ENCODE measurements around the gene LRRC23. TPM values are rescaled to one million over a fixed set of nuclear protein-coding genes. Genes with fewer than 3 reads are reported as not detected.
A peak's percentile ranks its signal among the peaks of the same experiment; 100 is the strongest.
"Not testable (repeated sequence)": the region's sequence is repeated elsewhere in the genome, so short reads cannot be mapped to it uniquely, and the experiment has no call there.

The LRRC23 gene
- total RNA-seq, 1 experiment from 2014 or later = 5.4 TPM

DNA sequence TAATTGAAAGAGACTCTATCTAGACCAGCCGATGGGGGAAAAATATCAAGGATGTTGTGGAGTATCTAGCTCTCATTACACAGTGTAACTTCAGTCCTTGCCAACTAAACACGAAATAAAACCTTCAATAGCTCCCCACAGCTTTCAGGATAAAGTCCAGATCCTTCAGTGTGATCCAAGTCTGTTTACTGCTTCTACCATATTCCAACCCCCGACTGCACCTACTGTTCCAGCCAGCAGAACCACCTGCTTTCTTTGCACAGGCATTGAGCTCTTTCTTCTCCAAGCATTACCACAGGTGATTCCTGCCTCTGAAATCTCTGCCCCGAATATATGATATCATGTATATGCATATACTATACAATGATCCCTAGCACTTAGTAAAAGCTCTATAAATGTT, 2.2 kb upstream of the LRRC23 start:
- DNase-seq (ENCODE audit: low read depth) = no peak

DNA sequence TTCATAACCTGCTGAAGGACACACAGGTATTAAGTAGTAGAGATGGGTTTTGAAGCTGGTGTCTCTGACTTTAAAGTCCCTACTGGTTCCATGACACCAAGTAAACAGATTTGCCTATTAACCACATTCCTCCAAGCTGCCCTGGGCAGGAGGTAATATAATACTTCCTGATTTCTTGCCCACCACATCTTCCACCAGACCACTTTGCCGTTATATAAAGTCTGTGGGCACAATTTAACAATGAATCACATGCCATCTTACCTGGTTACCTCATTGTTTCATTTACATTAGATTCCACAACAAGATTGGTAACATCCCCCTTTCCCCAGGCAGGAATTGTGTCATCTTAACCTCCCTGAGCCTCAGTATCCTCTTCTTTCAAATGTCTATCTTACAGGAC, 900 bp upstream of the LRRC23 start:
- DNase-seq (ENCODE audit: low read depth) = no peak

DNA sequence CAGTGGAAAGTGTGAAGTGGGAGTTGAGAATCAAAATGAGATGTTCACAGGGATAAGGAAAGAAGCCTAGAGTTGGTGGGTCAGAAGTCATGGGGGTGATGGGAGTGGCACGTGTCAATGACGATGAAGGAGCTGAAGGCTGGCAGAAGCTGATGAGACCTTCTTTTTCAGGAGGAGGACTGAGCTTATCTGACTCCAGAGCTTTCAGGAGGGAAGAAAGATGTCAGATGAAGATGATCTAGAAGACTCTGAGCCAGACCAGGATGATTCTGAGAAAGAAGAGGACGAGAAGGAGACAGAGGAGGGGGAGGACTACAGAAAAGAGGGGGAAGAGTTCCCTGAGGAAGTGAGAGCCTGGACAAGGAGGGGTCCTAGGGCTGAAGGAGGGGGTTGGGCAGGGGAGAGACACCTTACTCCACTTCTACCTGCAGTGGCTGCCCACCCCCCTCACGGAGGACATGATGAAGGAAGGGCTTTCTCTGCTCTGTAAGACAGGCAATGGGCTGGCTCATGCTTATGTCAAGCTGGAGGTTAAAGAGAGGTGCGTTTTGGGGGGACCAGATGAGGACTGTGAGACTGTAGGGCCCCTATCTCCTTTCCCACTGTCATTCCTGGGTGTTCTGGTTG, 905 bp downstream of the LRRC23 start:
- no peak for DNase-seq (ENCODE audit: low read depth)

DNA sequence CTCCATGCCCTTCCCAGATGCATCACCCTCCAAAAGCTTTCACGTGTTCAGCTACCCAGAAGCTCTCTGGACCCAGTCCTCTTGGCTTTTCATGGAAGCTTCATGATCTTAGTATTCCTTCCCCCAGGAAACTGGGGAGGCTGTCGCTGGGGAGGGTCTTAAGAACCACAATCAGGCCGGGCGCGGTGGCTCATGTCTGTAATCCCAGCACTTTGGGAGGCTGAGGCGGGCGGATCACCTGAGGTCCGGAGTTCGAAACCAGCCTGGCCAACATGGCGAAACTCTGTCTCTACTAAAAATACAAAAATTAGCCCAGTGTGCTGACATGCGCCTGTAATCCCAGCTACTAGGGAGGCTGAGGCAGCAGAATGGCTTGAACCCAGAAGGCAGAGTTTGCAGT, 3.5 kb downstream of the LRRC23 start:
- DNase-seq (ENCODE audit: low read depth) = not testable (repeated sequence)

DNA sequence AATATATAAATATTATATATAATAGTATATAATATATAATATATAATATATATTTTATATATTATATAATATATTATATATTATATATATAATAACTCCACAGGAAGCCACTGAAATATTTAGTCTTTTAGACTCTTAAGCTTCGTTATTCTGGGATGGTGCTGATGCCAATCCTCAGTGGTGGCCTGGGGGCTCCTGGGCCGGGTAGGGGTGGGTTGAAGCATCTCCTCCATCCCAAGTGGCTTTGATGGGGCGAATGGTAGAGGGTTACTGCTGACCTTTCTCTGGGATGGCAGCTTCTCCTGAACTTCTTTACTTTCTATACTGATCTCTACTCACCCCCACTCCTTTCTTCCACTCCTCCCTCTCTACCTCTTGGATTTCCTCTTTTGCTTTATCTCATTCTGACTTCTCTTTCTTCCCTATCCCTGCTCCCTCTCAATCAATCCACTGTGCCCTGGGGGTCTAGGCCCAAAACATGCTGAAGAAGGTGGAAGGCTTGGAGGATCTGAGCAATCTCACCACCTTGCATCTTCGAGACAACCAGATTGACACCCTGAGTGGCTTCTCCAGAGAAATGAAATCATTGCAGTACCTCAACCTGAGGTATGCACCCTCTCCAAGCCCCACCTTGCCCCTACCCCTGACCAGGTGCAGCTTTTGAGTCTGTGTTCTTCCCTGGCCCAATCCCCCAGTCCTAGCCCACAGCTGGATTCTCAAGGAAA, 5.0 kb downstream of the LRRC23 start:
- no peak for DNase-seq (ENCODE audit: low read depth)

DNA sequence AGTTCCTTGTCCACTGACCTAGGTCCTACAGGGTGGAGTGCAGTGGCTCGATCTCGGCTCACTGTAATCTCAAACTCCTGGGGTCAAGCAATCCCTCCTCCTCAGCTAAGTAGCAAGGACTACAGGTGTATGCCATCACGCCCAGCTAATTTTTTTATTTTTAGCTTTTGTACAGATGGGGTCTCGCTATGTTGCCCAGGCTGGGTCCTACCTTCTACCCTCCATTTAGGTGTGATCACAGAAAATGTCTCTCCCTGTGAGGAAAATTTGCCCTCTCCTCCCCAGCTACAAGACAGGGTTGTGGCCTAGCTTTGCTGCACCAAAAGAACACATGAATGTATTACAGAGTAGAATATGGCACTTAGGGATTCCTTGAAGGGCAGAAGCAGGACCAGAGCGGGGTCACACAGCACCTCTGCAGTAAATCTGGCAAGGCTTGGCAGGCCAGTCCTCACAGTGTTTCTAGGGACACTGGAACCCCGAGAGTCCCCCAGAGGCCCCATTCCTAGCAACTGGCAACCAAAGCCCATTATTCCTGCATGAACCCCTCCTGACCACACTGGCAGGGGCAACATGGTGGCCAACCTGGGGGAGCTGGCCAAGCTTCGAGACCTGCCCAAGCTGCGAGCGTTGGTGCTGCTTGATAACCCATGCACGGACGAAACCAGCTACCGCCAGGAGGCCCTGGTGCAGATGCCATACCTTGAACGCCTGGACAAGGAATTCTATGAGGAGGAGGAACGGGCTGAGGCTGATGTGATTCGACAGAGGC, 7.7 kb downstream of the LRRC23 start:
- no peak for DNase-seq (ENCODE audit: low read depth)

DNA sequence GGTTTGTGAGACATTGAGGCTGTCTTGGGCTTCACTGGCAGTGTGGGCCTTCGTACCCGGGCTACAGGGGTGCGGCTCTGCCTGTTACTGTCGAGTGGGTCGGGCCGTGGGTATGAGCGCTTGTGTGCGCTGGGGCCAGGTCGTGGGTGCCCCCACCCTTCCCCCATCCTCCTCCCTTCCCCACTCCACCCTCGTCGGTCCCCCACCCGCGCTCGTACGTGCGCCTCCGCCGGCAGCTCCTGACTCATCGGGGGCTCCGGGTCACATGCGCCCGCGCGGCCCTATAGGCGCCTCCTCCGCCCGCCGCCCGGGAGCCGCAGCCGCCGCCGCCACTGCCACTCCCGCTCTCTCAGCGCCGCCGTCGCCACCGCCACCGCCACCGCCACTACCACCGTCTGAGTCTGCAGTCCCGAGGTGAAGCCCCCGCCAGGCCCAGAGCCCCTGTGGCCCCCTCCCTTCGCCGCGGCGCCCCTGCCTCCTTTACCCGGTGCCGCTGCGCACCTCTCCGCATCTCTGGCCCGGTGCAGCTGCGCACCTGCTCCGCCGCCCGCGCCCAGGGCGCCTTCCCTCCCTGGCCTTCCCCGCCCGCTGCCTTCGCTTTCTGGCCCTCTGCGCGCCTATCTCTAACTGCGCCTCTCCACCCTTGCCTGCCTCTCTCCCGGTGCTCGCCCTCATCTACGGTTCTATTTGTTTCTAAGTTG, 9.8 kb downstream of the LRRC23 start, which contains the start of gene ENO2:
Gene ENO2, plus strand, starts transcription at position 335 of the 701 bp plus-strand sequence. CDS start 1,253 bp downstream, outside the sequence.
- peak; percentile 72 for DNase-seq (ENCODE audit: low read depth)

DNA sequence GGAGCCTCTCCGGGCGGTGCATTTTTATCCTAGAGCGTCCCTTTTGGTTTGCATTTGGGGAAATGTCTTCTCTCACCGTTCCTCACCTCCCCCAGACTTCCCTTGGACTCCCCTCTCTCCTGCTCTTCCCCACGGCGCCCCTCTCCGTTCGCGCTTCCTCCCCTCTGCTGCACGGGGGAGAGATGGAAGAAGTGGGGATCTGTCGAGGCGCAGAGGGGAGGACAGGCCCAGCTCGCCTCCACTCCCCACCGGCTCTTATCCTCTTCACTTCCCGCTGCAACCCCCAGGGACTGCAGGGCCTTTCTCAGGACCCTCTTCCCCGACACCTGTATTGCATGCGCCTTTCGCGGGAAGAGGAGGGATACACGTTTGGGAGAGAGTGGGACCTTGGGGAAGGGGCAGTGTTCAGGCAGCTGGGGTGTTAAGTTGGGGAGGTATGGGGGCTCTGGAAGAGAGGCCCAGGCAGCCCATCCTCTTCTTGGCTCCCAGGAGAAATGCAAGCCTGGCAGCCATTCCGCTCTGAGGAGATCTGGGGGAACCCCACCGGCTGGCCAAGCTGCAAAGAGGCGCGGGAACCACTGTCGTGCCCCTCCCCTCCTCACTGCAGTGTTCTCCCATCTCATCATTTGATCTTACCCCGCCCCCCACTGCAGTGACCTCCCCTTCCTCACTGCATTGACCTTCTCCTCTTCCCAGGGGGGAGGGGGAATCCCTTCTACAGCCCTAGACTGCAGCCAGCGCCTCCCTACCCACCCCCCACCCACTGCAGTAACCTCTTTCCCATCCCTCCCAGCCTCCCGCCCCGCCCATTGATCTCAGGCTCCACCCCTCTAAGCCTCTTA, 10.5 kb downstream of the LRRC23 start:
- DNase-seq (ENCODE audit: low read depth) = peak; percentile 41

DNA sequence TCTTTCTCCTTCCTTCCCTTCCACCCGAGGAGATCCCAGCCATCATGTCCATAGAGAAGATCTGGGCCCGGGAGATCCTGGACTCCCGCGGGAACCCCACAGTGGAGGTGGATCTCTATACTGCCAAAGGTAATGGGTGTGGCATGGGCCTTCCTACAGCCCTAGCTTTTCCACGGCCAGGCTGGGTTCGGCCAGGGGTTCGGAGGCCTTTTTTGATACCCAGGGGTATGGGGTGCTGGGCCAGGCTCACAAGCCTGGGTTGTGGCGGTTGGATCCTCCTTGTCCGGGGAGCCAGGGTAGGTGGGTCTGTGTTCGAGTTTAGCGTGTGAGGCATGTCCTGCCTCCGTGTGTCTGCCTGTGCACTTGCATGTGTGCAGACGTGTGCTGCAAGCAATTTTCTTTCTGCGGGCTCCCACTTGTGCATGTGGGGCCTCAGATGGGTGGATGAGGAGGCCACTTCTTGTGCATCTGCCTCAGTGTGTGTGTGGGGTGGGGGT, 11.2 kb downstream of the LRRC23 start:
- no peak for DNase-seq (ENCODE audit: low read depth)

DNA sequence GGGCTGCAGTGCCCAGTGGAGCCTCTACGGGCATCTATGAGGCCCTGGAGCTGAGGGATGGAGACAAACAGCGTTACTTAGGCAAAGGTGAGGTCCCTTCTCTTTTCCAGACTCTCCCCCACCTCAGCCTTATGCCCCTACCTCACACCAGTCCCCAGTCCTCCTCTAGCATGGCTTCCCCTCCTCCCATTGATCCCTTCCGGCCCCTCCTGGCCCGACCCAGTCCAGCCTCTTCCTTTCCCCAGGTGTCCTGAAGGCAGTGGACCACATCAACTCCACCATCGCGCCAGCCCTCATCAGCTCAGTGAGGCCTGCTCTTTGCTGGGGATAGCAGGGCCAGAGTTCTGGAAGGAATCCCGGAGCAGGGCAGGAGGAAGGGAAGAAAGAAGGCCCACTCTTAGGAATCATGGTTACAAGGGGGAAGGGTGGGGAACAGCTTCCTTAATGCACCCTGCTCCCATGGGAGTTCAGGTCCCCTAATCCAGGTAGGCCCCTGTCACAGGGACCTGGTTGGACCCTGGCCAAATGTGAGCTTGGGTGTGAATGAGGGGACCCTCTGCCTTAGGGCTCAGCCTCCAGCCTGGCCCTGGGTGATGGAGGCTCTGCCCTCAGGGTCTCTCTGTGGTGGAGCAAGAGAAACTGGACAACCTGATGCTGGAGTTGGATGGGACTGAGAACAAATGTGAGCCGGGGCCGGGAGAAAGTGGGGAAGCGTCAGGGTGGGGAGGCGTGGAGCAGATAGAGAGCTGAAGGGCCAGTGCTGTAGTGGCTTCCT, 12.0 kb downstream of the LRRC23 start:
- DNase-seq (ENCODE audit: low read depth) = no peak

DNA sequence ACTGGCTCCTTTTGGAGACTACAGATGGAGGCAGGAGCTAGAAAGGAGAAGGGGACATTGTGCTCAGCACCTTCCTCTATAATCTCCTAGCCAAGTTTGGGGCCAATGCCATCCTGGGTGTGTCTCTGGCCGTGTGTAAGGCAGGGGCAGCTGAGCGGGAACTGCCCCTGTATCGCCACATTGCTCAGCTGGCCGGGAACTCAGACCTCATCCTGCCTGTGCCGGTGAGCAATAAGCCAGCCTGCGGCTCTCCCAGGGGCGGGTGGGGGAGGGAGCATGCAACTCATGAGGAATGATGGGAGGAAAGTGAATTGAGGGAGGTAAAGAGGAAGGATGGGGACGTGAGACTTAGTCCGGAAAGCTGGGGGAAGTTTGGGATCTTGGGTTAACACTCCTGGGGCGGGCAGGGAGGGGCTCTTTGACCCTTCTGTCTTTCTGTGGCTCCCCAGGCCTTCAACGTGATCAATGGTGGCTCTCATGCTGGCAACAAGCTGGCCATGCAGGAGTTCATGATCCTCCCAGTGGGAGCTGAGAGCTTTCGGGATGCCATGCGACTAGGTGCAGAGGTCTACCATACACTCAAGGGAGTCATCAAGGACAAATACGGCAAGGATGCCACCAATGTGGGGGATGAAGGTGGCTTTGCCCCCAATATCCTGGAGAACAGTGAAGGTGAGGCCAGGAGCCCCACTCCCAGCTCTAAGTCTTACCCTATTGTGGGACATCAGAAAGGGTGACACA, 13.0 kb downstream of the LRRC23 start:
- DNase-seq (ENCODE audit: low read depth) = no peak

DNA sequence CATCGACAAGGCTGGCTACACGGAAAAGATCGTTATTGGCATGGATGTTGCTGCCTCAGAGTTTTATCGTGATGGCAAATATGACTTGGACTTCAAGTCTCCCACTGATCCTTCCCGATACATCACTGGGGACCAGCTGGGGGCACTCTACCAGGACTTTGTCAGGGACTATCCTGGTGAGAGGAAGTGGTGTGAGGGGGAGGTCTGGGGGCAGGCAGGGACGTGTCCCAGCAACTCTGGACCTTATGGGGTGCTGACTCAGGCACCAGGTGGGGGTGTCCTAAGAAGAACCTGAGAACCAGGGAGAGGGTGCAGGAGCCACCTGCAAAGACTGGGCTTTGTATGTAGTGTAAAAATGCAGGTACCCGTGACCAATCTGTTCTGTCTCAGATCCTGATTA, 15.0 kb downstream of the LRRC23 start:
- DNase-seq (ENCODE audit: low read depth) = no peak

DNA sequence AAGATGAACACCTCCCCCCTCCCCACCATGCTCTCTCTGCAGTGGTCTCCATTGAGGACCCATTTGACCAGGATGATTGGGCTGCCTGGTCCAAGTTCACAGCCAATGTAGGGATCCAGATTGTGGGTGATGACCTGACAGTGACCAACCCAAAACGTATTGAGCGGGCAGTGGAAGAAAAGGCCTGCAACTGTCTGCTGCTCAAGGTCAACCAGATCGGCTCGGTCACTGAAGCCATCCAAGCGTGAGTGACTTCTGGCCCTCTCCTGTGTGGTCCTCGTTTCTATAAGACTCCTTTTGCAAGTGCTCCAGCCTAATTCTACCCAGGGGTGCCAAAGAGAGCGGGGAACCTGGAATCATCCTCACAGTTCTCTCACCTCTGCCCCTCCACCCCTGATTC, 16.9 kb downstream of the LRRC23 start:
- no peak for DNase-seq (ENCODE audit: low read depth)

DNA sequence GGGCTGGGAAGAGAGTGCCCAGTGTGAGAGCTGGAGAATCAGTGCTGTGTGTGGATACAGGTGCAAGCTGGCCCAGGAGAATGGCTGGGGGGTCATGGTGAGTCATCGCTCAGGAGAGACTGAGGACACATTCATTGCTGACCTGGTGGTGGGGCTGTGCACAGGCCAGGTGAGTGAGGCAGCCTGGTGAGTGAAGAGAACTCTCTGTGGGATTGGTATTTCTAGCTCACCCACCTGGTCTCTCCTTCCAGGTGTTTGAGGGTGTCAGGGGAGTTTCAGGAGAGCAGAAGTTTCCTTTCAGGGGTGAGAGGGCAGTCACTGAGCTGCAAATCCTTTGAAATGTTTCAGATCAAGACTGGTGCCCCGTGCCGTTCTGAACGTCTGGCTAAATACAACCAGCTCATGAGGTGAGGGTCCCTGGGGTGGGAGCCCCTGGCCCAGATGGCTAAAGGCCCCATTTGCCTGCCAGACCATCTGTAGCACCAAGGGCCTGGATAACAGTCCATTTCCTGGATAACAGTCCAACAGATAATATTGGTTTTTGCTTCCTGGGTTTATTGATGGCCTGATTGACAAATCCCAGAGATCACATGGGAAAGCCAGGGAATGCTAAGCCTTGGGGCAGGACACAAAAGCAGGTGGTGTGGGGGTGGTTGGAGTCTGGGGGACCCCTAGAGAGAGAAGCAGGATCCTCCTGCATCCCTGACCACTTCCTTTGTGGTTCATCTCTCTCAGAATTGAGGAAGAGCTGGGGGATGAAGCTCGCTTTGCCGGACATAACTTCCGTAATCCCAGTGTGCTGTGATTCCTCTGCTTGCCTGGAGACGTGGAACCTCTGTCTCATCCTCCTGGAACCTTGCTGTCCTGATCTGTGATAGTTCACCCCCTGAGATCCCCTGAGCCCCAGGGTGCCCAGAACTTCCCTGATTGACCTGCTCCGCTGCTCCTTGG, 17.6 kb downstream of the LRRC23 start:
- no peak for DNase-seq (ENCODE audit: low read depth)

DNA sequence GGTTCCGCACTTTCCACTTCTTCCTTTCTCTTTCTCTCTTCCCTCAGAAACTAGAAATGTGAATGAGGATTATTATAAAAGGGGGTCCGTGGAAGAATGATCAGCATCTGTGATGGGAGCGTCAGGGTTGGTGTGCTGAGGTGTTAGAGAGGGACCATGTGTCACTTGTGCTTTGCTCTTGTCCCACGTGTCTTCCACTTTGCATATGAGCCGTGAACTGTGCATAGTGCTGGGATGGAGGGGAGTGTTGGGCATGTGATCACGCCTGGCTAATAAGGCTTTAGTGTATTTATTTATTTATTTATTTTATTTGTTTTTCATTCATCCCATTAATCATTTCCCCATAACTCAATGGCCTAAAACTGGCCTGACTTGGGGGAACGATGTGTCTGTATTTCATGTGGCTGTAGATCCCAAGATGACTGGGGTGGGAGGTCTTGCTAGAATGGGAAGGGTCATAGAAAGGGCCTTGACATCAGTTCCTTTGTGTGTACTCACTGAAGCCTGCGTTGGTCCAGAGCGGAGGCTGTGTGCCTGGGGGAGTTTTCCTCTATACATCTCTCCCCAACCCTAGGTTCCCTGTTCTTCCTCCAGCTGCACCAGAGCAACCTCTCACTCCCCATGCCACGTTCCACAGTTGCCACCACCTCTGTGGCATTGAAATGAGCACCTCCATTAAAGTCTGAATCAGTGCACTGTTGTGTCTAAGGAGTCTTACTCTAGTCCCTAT, 18.5 kb downstream of the LRRC23 start:
- DNase-seq (ENCODE audit: low read depth) = no peak

DNA sequence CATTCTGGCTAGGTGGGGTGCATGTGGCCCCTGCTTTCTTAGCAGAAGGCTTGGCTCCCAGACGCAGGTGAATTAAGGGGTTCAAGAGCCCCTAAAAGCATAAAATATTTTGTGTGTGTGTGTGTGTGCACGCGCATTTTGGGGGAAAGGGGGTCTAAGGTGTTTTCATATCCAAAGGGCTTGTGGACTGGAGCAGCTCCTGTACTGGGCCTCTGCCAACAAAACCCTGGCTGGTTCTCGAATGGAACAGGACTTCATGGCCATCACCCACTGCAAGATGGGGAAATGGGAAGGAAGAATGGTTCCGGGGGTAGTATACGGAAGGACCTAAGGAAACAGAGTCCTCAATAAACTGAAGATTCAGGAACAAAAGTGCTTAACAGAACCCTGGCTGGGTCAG, 19.2 kb downstream of the LRRC23 start:
- no peak for DNase-seq (ENCODE audit: low read depth)

DNA sequence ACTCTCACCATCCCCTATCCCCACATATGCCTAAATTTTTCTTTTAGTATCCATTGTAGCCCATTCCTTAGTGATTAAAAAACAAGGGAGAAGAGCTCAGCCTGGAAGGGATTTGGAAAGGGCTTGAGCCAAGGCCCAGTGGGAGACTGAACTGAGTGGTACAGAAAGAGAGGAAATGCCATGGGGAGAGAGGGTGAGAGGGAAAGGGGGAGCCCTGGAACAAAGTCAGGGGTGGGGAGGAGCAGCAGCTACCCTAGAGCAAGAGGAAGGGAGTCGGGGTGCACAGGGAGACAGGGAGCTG, 20.6 kb downstream of the LRRC23 start:
- DNase-seq (ENCODE audit: low read depth) = no peak
